Endothelial cell of umbilical vein (primary cell): ENCODE measurements around the gene GSTO2. TPM values are rescaled to one million over a fixed set of nuclear protein-coding genes. Genes with fewer than 3 reads are reported as not detected.

Experiments used
- BruUV-seq: library from RNA; stranded (reverse); fragments of 400-500 nt; replicated peaks from 2 replicates; lab custom pipeline; 2021; lab: Mats Ljungman, UMichigan
- CTCF ChIA-PET: fragments of 300-600, 350-600 bp; sonication (Branson Sonifier 250); formaldehyde crosslinking; loops from one replicate; lab custom pipeline; 2021; ENCODE audit warnings: antibody characterized with exemption, inconsistent platforms; lab: Charles Lee
- POLR2A ChIA-PET: fragments of 300-600, 350-600 bp; sonication (Branson Sonifier 250); formaldehyde crosslinking; loops from one replicate; lab custom pipeline; 2021; ENCODE audit warnings: antibody characterized with exemption, inconsistent platforms; lab: Charles Lee
- DNase-seq: peaks from one replicate; pipeline ENCODE4 v3.0.0-alpha.2; 2011; ENCODE audit warnings: low read depth, low spot score
- FAIRE-seq: peaks from 2 replicates; lab custom pipeline; 2011; peaks lifted over from hg19 to GRCh38; lab: Jason Lieb, UNC
- H2AFZ ChIP-seq: 2 replicates; pipeline ENCODE4 v1.6.0; 2012; ENCODE audit warnings: low read depth, low read length, control low read depth, inconsistent platforms
- H3K27ac ChIP-seq: 2 replicates; pipeline ENCODE4 v1.5.1; 2011; ENCODE audit warnings: low read depth, mild to moderate bottlenecking, control low read depth, low read length, moderate library complexity; ENCODE audit not compliant: insufficient read depth
- H3K27me3 ChIP-seq, 2 experiments: 2 replicates each; pipeline versions ENCODE4 v1.6.0 to v1.6.1; 2011; ENCODE audit warnings: low read length in 2 of 2, mixed read lengths in 1 of 2; ENCODE audit not compliant: control insufficient read depth in 2 of 2, insufficient read depth in 2 of 2
- H3K36me3 ChIP-seq, 2 experiments: 2 replicates in 1 of 2; 3 replicates in 1 of 2; pipeline ENCODE4 v1.5.1; 2011; ENCODE audit warnings: low read length in 2 of 2, mild to moderate bottlenecking in 1 of 2, moderate library complexity in 1 of 2; ENCODE audit not compliant: control insufficient read depth in 2 of 2, insufficient read depth in 2 of 2; ENCODE audit errors: extremely low read depth in 1 of 2
- H3K4me1 ChIP-seq: 3 replicates; pipeline ENCODE4 v1.5.1; 2011; ENCODE audit warnings: mild to moderate bottlenecking, low read length; ENCODE audit not compliant: control insufficient read depth, insufficient read depth; ENCODE audit errors: extremely low read depth
- H3K4me2 ChIP-seq: 2 replicates; pipeline ENCODE4 v1.6.1; 2011; ENCODE audit warnings: low read length, control low read depth, mixed read lengths; ENCODE audit not compliant: insufficient read depth
- H3K4me3 ChIP-seq, 3 experiments: fragments of 200-600 bp in 1 of 3; sonication (generic), shearing (Covaris generic) in 1 of 3; replicated peaks in 1 of 3; 2 replicates each; pipeline ENCODE4 v1.5.1; 2011 to 2016; ENCODE audit warnings: control low read depth in 3 of 3, low read length in 3 of 3, mild to moderate bottlenecking in 2 of 3, inconsistent platforms in 1 of 3, low read depth in 1 of 3, moderate library complexity in 1 of 3; ENCODE audit not compliant: insufficient read depth in 1 of 3
- H3K79me2 ChIP-seq: 2 replicates; pipeline ENCODE4 v1.6.0; 2012; ENCODE audit warnings: low read length, inconsistent platforms; ENCODE audit not compliant: control insufficient read depth, insufficient read depth
- H3K9ac ChIP-seq: replicated peaks from 2 replicates; pipeline ENCODE3; 2011; ENCODE audit warnings: low read length, control low read depth; ENCODE audit not compliant: insufficient read depth; ENCODE audit errors: extremely low read depth
- H3K9me1 ChIP-seq: replicated peaks from 3 replicates; pipeline ENCODE4 v1.6.0; 2011; ENCODE audit warnings: mild to moderate bottlenecking, low read length; ENCODE audit not compliant: control insufficient read depth, insufficient read depth; ENCODE audit errors: extremely low read depth
- H3K9me3 ChIP-seq: replicated peaks from 2 replicates; pipeline ENCODE4 v1.5.1; 2012; ENCODE audit warnings: low read length, inconsistent platforms; ENCODE audit not compliant: control insufficient read depth, insufficient read depth
- H4K20me1 ChIP-seq: replicated peaks from 2 replicates; pipeline ENCODE3; 2011; ENCODE audit warnings: mild to moderate bottlenecking, low read length; ENCODE audit not compliant: control insufficient read depth, insufficient read depth; ENCODE audit errors: extremely low read depth
- MYC ChIP-seq: IDR thresholded peaks from one replicate; pipeline ENCODE4 v1.6.1; 2011; ENCODE audit warnings: mild to moderate bottlenecking, low read depth, low read length
- POLR2AphosphoS5 ChIP-seq: IDR thresholded peaks from 2 replicates; pipeline ENCODE4 v1.6.1; 2012; ENCODE audit warnings: low read depth, mild to moderate bottlenecking, control low read depth, low read length, moderate library complexity; ENCODE audit not compliant: insufficient read depth
- dilution Hi-C: fragments of 300-500 bp; cut with MboI; formaldehyde crosslinking; loops from one replicate; pipeline ENCODE4 v1.15.0; 2019; ENCODE audit warnings: low sequenced_read_pairs; ENCODE audit not compliant: extremely low pct_ligation_motif_present
- intact Hi-C: fragments of 100-400 bp; cut with micrococcal nuclease; formaldehyde crosslinking; loops from one replicate; pipeline ENCODE4 v1.10.0; 2022
- polyA plus RNA-seq, 4 experiments: library from polyadenylated mRNA; depleted of rRNA in 3 of 4; stranded (reverse) in 3 of 4; unstranded in 1 of 4; fragments of >200 nt; gene quantifications; 2 replicates each; pipeline versions ENCODE4 v1.2.1 to v1.2.3, GENCODE V29; 2011 to 2012; ENCODE audit warnings: missing spikeins in 1 of 4
- total RNA-seq: library from RNA; stranded (reverse); gene quantifications from 2 replicates; pipeline ENCODE4 v1.2.3, GENCODE V29; 2021
- TF ChIP-seq, protein P1 (sequence below): IDR thresholded peaks from 2 replicates; pipeline ENCODE4 v1.6.1; 2011; ENCODE audit not compliant: insufficient read depth, insufficient read length
- TF ChIP-seq, protein P2 (sequence below), 2 donors: IDR thresholded peaks; 1 replicate in 1 of 2; 2 replicates in 1 of 2; pipeline ENCODE4 v1.5.1; 2011; ENCODE audit warnings: low read length in 2 of 2, mild to moderate bottlenecking in 2 of 2, moderate library complexity in 2 of 2, control low read depth in 1 of 2, inconsistent platforms in 1 of 2, low read depth in 1 of 2; ENCODE audit not compliant: insufficient read depth in 1 of 2; ENCODE audit errors: extremely low read depth in 1 of 2

Gene GSTO2
- total and polyA plus RNA-seq, 2 donors (not counting 3 experiments of a cell fraction or from before 2014, with no cell fraction given): 0.84 to 1.4 TPM

DNA sequence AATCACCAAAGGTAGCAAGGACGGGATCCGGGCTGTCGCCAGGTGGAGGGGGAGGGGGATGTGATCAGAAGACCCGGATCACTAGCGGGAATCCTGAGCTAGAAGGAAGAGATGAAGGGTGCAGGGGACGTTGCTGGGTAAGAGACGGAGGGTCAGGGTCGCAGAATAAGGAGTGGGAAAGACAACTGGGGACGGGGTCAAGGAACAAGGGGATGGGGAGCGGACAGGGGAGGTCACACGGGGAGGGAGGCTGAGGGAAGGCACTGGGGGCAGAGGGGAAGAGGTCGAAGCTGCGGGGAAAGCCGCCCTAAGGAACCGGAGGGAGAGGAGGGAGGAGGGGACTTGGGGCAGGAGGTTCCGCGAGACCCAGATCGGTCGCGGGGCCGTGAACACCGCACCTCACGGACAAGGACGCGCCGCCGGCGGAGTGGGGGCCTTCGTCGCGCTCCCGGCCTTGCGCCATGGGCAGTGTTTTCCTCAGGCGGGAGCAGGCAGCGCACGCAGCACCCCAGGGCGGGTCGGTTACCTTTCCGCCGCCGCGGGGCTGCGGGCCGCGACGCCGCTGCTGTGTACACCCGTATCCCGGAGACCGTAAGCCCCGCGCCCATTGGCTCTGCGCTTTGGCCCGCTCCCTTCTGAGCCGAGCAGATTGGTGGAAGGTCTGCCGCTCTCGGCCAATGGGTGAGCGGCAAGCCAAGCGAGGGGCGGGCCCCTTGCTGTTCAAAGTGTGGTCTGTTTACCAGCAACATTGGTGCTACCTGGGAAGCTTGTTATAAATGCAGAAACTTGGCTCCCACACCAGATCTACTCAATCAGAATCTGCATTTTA lies 37.0 kb upstream of the GSTO2 start, which contains the start of gene CFAP43:
Gene CFAP43, minus strand, starts transcription at position 581 of the 829 bp plus-strand sequence. Its CDS starts 118 bp downstream, at position 463.
- Histone ChIP-seq H3K4me2 (peak within 1 kb of the TSS; percentile 97), H3K36me3 (no peaks in the 10 kb centered on the region), H3K9me1 (no peaks in the 10 kb centered on the region), H3K9ac (peak within 1 kb of the TSS; percentile 78), H3K79me2 (no peaks in the 10 kb centered on the region), H4K20me1 (no peaks in the 10 kb centered on the region), H3K9me3 (no peaks in the 10 kb centered on the region), H3K27ac (peak within 1 kb of the TSS; percentile 12), H2AFZ (peak within 1 kb of the TSS; percentile 94), H3K4me1 (peaks cover 6% of the 10 kb centered on the region), H3K4me3 (peak within 1 kb of the TSS; percentile 60 to 89 (median 73)), H3K27me3 (peaks cover 3 to 16% of the 10 kb centered on the region in 2 experiments)
- POLR2A ChIA-PET: no interaction called here
- dilution Hi-C loops: no loop called here
- TF ChIP-seq POLR2AphosphoS5 (peak; percentile 23), MYC (no peak)
- intact Hi-C loops: no loop called here
- FAIRE-seq (peak; percentile 99), DNase-seq (peak; percentile 97)
- no TSS peak for BruUV-seq
- CTCF ChIA-PET: no interaction called here

DNA sequence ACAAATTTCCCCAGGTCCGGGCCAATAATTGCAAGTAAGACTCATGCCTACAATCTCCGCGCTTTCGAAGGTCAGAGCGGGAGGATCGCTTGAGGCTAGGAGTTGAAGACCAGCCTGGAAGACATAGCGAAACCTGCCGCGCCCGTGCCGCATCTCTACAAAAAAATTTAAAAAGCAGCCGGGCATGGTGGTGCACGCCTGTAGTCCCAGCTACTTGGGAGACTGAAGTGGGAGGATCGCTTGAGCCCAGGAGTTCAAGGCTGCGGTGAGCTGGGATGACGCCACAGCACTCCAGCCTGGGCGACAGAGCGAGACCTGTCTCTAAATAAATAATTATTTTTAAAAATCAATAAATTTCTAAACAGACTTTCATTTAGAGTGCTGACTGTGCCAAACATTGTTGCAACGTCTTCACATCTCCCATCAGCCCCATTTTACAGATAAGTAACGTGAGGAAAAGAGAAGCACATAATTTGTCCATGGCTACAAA lies 36.3 kb upstream of the GSTO2 start:
- FAIRE-seq (no peak), DNase-seq (no peak)
- dilution Hi-C loops (no loop called here), intact Hi-C loops (no loop called here)
- Histone ChIP-seq H3K27ac (no peak overlapping the region), H4K20me1 (no peaks in the 10 kb centered on the region), H3K27me3 (peaks cover 6 to 16% of the 10 kb centered on the region in 2 experiments), H3K9me1 (no peaks in the 10 kb centered on the region), H3K9ac (peak overlapping the region; percentile 14), H3K4me2 (peak overlapping the region; percentile 97), H3K36me3 (no peaks in the 10 kb centered on the region), H3K4me3 (peak overlapping the region; percentile 55 to 89 (median 73)), H3K79me2 (no peaks in the 10 kb centered on the region), H3K9me3 (no peaks in the 10 kb centered on the region), H3K4me1 (peaks cover 6% of the 10 kb centered on the region), H2AFZ (peak overlapping the region; percentile 94)
- TF ChIP-seq MYC (no peak), POLR2AphosphoS5 (no peak)
- TF ChIP-seq, protein P1, sequence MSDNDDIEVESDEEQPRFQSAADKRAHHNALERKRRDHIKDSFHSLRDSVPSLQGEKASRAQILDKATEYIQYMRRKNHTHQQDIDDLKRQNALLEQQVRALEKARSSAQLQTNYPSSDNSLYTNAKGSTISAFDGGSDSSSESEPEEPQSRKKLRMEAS: no peak
- TF ChIP-seq, protein P2, sequence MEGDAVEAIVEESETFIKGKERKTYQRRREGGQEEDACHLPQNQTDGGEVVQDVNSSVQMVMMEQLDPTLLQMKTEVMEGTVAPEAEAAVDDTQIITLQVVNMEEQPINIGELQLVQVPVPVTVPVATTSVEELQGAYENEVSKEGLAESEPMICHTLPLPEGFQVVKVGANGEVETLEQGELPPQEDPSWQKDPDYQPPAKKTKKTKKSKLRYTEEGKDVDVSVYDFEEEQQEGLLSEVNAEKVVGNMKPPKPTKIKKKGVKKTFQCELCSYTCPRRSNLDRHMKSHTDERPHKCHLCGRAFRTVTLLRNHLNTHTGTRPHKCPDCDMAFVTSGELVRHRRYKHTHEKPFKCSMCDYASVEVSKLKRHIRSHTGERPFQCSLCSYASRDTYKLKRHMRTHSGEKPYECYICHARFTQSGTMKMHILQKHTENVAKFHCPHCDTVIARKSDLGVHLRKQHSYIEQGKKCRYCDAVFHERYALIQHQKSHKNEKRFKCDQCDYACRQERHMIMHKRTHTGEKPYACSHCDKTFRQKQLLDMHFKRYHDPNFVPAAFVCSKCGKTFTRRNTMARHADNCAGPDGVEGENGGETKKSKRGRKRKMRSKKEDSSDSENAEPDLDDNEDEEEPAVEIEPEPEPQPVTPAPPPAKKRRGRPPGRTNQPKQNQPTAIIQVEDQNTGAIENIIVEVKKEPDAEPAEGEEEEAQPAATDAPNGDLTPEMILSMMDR (IDR thresholded peaks at IDR 0.05; ENCODE audit: extremely low read depth in 1 of 2, insufficient read depth in 1 of 2, low read depth in 1 of 2, low read length in 2 of 2): no peak
- no TSS peak for BruUV-seq
- POLR2A ChIA-PET: no interaction called here
- CTCF ChIA-PET: no interaction called here
